ENCODE measurements around the gene PRKACA. TPM values are rescaled to one million over a fixed set of nuclear protein-coding genes. Genes with fewer than 3 reads are reported as not detected.

Gene PRKACA
- total and polyA plus RNA-seq, 2 donors (not counting 3 experiments of a cell fraction or from before 2014, with no cell fraction given), result 44.2 to 97.5 TPM

DNA sequence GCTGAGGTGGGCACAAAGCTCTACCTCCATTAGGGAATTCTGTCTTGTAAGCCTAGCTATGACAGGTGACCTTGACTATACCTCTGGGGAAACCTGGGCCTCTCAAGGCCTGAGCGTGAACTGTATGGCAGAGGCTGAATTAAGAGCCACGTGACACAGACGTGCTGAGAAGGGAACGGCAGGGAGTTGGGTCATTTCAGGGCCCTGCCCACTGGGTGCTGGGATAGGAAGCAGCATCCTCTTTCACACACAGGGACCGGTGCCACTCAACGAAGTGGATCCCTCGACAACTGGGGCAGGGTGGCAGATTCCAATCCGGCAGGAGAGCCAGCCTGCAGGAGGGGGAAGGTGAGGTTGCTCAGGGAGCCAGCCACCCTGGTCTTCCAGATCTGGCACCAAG lies 9.6 kb upstream of the PRKACA start:
- Histone ChIP-seq H2AFZ (ENCODE audit: low read depth, low read length) (no peak overlapping the region), H3K27me3 (ENCODE audit: control insufficient read depth in 2 of 2, insufficient read depth in 2 of 2, low read length in 2 of 2) (no peaks in the 10 kb centered on the region), H3K9me1 (replicated peaks; ENCODE audit: control insufficient read depth, extremely low read depth, insufficient read depth, low read length) (no peaks in the 10 kb centered on the region), H3K79me2 (ENCODE audit: control insufficient read depth, insufficient read depth, low read length) (no peaks in the 10 kb centered on the region), H3K4me1 (ENCODE audit: control insufficient read depth, extremely low read depth, insufficient read depth, low read length) (no peaks in the 10 kb centered on the region), H3K4me3 (replicated peaks in 1 of 3; ENCODE audit: insufficient read depth in 1 of 3, low read depth in 1 of 3, low read length in 3 of 3) (no peak overlapping the region), H4K20me1 (replicated peaks; ENCODE audit: control insufficient read depth, extremely low read depth, insufficient read depth, low read length) (no peaks in the 10 kb centered on the region), H3K36me3 (ENCODE audit: control insufficient read depth in 2 of 2, extremely low read depth in 1 of 2, insufficient read depth in 2 of 2, low read length in 2 of 2) (peaks cover 0 to 3% of the 10 kb centered on the region in 2 experiments), H3K9ac (replicated peaks; ENCODE audit: extremely low read depth, insufficient read depth, low read length) (no peak overlapping the region), H3K27ac (ENCODE audit: insufficient read depth, low read depth, low read length) (no peak overlapping the region), H3K4me2 (ENCODE audit: insufficient read depth, low read length) (no peak overlapping the region), H3K9me3 (replicated peaks; ENCODE audit: control insufficient read depth, insufficient read depth, low read length) (no peaks in the 10 kb centered on the region)
- CTCF ChIA-PET, result interaction anchor here (1.9 kb wide), 1 partner anchor 9 kb away, joined by 5 read pairs; the partner anchor contains the start of gene ASF1B
- BruUV-seq (replicated peaks), result no TSS peak
- FAIRE-seq (no peak), DNase-seq (ENCODE audit: low read depth, low spot score) (no peak)
- POLR2A ChIA-PET, result no interaction called here
- dilution Hi-C loops (cut with MboI; ENCODE audit: extremely low pct_ligation_motif_present, low sequenced_read_pairs) (no loop called here), intact Hi-C loops (cut with micrococcal nuclease) (no loop called here)
- TF ChIP-seq, protein P1, sequence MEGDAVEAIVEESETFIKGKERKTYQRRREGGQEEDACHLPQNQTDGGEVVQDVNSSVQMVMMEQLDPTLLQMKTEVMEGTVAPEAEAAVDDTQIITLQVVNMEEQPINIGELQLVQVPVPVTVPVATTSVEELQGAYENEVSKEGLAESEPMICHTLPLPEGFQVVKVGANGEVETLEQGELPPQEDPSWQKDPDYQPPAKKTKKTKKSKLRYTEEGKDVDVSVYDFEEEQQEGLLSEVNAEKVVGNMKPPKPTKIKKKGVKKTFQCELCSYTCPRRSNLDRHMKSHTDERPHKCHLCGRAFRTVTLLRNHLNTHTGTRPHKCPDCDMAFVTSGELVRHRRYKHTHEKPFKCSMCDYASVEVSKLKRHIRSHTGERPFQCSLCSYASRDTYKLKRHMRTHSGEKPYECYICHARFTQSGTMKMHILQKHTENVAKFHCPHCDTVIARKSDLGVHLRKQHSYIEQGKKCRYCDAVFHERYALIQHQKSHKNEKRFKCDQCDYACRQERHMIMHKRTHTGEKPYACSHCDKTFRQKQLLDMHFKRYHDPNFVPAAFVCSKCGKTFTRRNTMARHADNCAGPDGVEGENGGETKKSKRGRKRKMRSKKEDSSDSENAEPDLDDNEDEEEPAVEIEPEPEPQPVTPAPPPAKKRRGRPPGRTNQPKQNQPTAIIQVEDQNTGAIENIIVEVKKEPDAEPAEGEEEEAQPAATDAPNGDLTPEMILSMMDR (IDR thresholded peaks at IDR 0.05; ENCODE audit: extremely low read depth in 1 of 2, insufficient read depth in 1 of 2, low read depth in 1 of 2, low read length in 2 of 2), result no peak
- TF ChIP-seq POLR2AphosphoS5 (IDR thresholded peaks at IDR 0.05; ENCODE audit: insufficient read depth, low read depth, low read length), result no peak
- TF ChIP-seq POLR2A (IDR thresholded peaks at IDR 0.05; ENCODE audit: low read depth, low read length), result no peak
- no peak for TF ChIP-seq JUN (IDR thresholded peaks at IDR 0.05; ENCODE audit: borderline replicate concordance, insufficient read depth, insufficient read length, low read depth)

DNA sequence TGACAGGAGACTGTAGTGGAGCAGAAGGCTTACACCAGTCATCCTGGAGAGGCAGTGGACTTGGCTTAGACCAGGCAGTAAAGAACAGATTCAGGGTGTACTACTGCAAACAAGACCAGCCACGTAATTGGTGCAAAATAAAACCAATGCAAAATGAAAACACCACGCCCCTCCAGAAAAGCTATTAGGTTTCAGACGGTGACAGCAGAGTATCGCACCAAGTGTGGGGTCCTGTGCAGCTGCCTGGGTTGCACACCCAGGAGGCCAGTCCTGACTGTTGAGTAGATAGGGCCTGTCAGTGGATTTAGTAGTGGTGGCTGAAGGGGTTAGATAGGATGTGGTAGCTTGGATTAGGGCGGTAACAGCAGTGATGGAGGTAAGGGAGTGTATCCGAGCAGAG lies 5.4 kb upstream of the PRKACA start:
- H3K79me2 ChIP-seq (ENCODE audit: control insufficient read depth, insufficient read depth, low read length), result no peaks in the 10 kb centered on the region
- ChIA-PET POLR2A (no interaction called here), CTCF (interaction anchor here (1.7 kb wide), 1 partner anchor 14 kb away, joined by 8 read pairs; the partner anchor contains the start of gene ASF1B)
- no peak overlapping the region for H3K9ac ChIP-seq (replicated peaks; ENCODE audit: extremely low read depth, insufficient read depth, low read length)
- no peaks in the 10 kb centered on the region for H3K9me3 ChIP-seq (replicated peaks; ENCODE audit: control insufficient read depth, insufficient read depth, low read length)
- peaks cover 11% of the 10 kb centered on the region for H3K4me1 ChIP-seq (ENCODE audit: control insufficient read depth, extremely low read depth, insufficient read depth, low read length)
- no peak for FAIRE-seq
- dilution Hi-C loops (cut with MboI; ENCODE audit: extremely low pct_ligation_motif_present, low sequenced_read_pairs) (no loop called here), intact Hi-C loops (cut with micrococcal nuclease) (no loop called here)
- no peak overlapping the region for H3K4me3 ChIP-seq (replicated peaks in 1 of 3; ENCODE audit: insufficient read depth in 1 of 3, low read depth in 1 of 3, low read length in 3 of 3)
- TF ChIP-seq, protein P1 (IDR thresholded peaks at IDR 0.05; ENCODE audit: extremely low read depth in 1 of 2, insufficient read depth in 1 of 2, low read depth in 1 of 2, low read length in 2 of 2), result no peak
- TF ChIP-seq MYC (IDR thresholded peaks at IDR 0.05; ENCODE audit: low read depth, low read length) (no peak), FOS (IDR thresholded peaks at IDR 0.05; ENCODE audit: borderline replicate concordance, insufficient read depth, low read length) (no peak), MAX (IDR thresholded peaks at IDR 0.05; ENCODE audit: insufficient read depth, insufficient read length) (no peak), POLR2AphosphoS5 (IDR thresholded peaks at IDR 0.05; ENCODE audit: insufficient read depth, low read depth, low read length) (no peak), POLR2A (IDR thresholded peaks at IDR 0.05; ENCODE audit: low read depth, low read length) (no peak), EZH2 (IDR thresholded peaks at IDR 0.05; ENCODE audit: borderline replicate concordance, low read depth, low read length, severe bottlenecking) (no peak), GATA2 (IDR thresholded peaks at IDR 0.05; ENCODE audit: insufficient read depth, insufficient read length, low read depth, low read length) (no peak), JUN (IDR thresholded peaks at IDR 0.05; ENCODE audit: borderline replicate concordance, insufficient read depth, insufficient read length, low read depth) (no peak)
- DNase-seq (ENCODE audit: low read depth, low spot score), result no peak
- no peaks in the 10 kb centered on the region for H4K20me1 ChIP-seq (replicated peaks; ENCODE audit: control insufficient read depth, extremely low read depth, insufficient read depth, low read length)
- no peak overlapping the region for H3K27ac ChIP-seq (ENCODE audit: insufficient read depth, low read depth, low read length)
- H3K4me2 ChIP-seq (ENCODE audit: insufficient read depth, low read length), result no peak overlapping the region
- H3K27me3 ChIP-seq (ENCODE audit: control insufficient read depth in 2 of 2, insufficient read depth in 2 of 2, low read length in 2 of 2), result no peaks in the 10 kb centered on the region
- BruUV-seq (replicated peaks), result no TSS peak
- peaks cover 0 to 3% of the 10 kb centered on the region in 2 experiments for H3K36me3 ChIP-seq (ENCODE audit: control insufficient read depth in 2 of 2, extremely low read depth in 1 of 2, insufficient read depth in 2 of 2, low read length in 2 of 2)
- H2AFZ ChIP-seq (ENCODE audit: low read depth, low read length), result no peak overlapping the region
- H3K9me1 ChIP-seq (replicated peaks; ENCODE audit: control insufficient read depth, extremely low read depth, insufficient read depth, low read length), result no peaks in the 10 kb centered on the region

Measured in endothelial cell of umbilical vein (primary cell).